NCI-H187 (cell line): ENCODE data around the gene NACA.
A peak's percentile ranks its signal among the peaks of the same experiment; 100 is the strongest.

Experiments used
- DNase-seq, 2 experiments: peaks; one replicate each; lab custom pipeline; 2025; lab: John Stamatoyannopoulos, UW

NACA gene

GRCh38 chr12:56687223-56688128, 37.6 kb downstream of the NACA start:
- DNase-seq, result peak; percentile 10 to 77

DNA sequence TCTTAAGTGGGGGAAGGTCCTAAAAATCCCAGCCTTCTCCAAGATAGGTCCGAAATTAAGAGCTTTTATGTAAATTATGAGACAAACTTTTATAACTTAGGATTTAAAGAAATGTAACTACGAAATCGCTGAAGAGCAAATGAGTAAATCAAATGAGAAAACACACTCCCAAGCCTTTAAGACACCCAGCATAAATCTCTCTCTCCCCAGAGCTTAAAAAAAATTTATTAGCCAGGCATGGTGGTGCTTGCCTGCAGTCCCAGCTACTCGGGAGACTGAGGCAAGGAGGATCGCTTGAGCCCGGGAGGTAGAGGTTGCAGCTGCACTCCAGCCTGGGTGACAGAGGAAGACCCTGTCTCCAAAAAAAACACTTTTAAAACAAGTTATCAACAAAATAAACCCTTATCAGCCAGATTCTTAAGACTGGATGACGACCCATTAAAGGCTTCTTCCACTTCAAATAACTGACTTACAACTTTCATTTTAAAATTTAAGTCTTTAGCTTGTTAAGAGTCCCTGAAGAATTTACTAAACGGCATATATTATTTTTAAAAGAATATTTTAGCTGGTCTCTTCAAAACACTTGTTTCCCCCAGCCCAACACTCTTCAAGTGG, 40.2 kb downstream of the NACA start:
- no peak for DNase-seq

GRCh38 chr12:56682323-56682722, 42.8 kb downstream of the NACA start:
- no peak for DNase-seq

DNA sequence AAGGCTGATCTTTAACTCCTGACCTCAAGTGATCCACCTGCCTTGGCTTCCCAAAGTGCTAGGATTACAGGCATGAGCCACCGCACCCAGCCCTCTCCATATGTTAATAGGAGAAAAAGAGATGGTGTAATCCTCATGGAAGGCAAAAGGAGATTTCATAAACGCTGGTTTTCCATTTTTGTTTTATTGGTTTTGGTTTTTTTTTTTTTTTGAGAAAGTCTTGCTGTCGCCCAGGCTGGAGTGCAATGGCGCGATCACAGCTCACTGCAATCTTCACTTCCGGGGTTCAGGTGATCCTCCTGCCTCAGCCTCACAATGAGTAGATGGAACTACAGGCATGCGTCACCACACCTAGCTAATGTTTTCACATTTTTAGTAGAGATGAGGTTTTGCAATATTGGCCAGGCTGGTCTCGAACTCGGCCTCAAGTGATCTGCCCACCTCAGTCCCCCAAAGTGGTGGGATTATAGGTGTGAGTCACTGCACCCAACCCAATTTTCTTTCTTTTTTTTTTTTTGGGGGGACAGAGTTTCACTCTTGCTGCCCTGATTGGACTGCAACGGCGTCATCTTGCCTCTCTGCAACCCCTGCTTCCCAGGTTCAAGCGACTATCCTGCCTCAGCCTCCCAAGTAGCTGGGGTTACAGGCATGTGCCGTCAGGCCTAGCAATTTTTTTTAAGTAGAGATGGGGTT, 45.1 kb downstream of the NACA start:
- DNase-seq, result no peak

GRCh38 chr12:56678852-56679251, 46.2 kb downstream of the NACA start:
- DNase-seq, result no peak

- no peak for DNase-seq
Measured at GRCh38 chr12:56677680-56678079, 47.4 kb downstream of the NACA start.

DNA sequence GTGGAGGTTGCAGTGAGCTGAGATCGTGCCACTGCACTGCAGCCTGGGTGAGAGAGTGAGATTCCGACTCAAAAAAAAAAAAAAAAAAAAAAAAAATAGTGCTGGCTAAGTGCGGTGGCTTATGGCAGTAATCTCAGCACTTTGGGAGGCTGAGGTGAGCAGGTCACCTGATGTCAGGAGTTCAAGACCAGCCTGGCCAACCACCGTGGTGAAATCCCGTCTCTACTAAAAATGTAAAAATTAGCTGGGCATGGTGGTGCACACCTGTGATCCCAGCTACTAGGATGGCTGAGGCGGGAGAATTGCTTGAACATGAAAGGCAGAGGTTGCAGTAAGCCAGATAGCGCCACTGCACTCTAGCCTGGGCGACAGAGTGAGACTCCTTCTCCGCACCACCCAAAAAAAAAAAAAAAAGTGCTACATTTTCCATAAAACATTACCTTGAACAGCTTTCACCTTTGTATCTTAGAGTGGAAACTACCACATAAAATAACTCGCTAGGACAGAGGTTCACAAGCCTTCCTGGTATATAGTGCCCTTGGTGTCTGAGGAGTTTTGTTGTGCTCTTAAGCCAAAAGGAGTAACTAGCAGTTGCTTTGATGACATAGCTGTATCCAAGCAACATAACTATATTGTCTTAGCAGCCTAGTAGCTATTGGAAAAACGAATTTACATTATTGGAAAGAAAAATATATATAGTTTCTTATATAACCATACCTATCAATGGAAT, 48.1 kb downstream of the NACA start:
- DNase-seq, result no peak

GRCh38 chr12:56671608-56672007, 53.5 kb downstream of the NACA start:
- DNase-seq, result no peak

DNA sequence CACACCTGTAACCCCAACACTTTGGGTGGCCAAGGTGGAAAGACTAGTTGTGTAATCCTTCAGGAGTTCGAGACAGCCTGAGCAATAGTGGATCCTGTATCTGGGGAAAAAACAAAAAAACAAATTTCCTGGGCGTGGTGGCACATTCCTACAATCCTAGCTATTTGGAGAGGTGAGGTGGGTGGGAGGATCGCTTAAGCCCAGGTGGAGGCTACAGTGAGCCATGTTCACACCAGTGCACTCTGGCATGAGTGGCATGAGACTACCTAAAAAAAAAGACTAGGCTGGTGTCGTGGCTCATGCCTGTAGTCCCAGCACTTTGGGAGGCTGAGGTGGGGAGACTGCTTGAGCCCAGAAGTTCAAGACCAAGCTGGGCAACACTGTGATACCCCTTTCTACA, 54.3 kb downstream of the NACA start:
- no peak for DNase-seq

DNA sequence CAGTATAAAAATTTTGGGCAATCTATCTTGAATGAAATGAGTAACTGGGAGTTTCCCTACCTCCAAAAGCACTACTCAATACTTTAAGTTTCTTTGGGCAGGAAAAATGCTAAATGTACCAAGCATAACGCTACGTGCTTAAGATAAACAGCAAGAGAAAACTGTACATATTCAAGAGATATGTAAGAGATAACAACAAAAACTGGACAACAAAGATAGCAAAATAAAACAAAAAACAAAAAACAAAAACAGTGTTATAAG, 57.0 kb downstream of the NACA start:
- no peak for DNase-seq
